Activated CD4-positive, alpha-beta memory T cell treated with anti-CD3 and anti-CD28 coated beads for 36 hours (primary cell): ENCODE measurements around the gene CLN3. TPM values are rescaled to one million over a fixed set of nuclear protein-coding genes. Genes with fewer than 3 reads are reported as not detected.
"Not testable (repeated sequence)": the region's sequence is repeated elsewhere in the genome, so short reads cannot be mapped to it uniquely, and the experiment has no call there.

ENCODE experiments used
- CTCF ChIA-PET: fragments of 350-600 bp; sonication (Branson Sonifier 250); formaldehyde crosslinking; loops from one replicate; lab custom pipeline; 2021; ENCODE audit warnings: antibody characterized with exemption, inconsistent platforms; lab: Charles Lee
- POLR2A ChIA-PET: fragments of 350-600 bp; sonication (Branson Sonifier 250); formaldehyde crosslinking; loops from one replicate; lab custom pipeline; 2021; ENCODE audit warnings: antibody characterized with exemption; lab: Charles Lee
- DNase-seq: peaks from one replicate; pipeline ENCODE4 v3.0.0-alpha.2; 2020
- H3K27ac Mint-ChIP-seq: one replicate; pipeline ENCODE4 v1.8.0; 2021; ENCODE audit warnings: mixed read lengths
- H3K27me3 Mint-ChIP-seq: one replicate; pipeline ENCODE4 v1.8.0; 2021; ENCODE audit warnings: mixed read lengths
- H3K36me3 Mint-ChIP-seq: one replicate; pipeline ENCODE4 v1.8.0; 2021; ENCODE audit warnings: mixed read lengths
- H3K4me1 Mint-ChIP-seq: one replicate; pipeline ENCODE4 v1.8.0; 2021; ENCODE audit warnings: low read depth, mixed read lengths
- H3K4me3 Mint-ChIP-seq: one replicate; pipeline ENCODE4 v1.8.0; 2021; ENCODE audit warnings: mild to moderate bottlenecking, mixed read lengths
- H3K9me3 Mint-ChIP-seq: one replicate; pipeline ENCODE4 v1.8.0; 2021; ENCODE audit warnings: mixed read lengths
- intact Hi-C: fragments of 100-400 bp; cut with micrococcal nuclease; formaldehyde crosslinking; loops from one replicate; pipeline ENCODE4 v1.15.1; 2023
- total RNA-seq, 2 experiments: library from RNA; stranded (reverse); gene quantifications; one replicate each; pipeline ENCODE4 v1.2.3, GENCODE V29; 2021

Gene CLN3
- total RNA-seq, 2 experiments from 2014 or later = 17.0 to 17.4 TPM

- Mint-ChIP-seq H3K27me3 (no peaks in the 10 kb centered on the region), H3K4me3 (no peak overlapping the region), H3K27ac (no peak overlapping the region), H3K36me3 (no peaks in the 10 kb centered on the region), H3K4me1 (peaks cover 4% of the 10 kb centered on the region), H3K9me3 (no peaks in the 10 kb centered on the region)
- POLR2A ChIA-PET = no interaction called here
- intact Hi-C loops = no loop called here
- no peak for DNase-seq
- CTCF ChIA-PET = no interaction called here
Measured at GRCh38 chr16:28527985-28528384, 36.1 kb upstream of the CLN3 start.

GRCh38 chr16:28527100-28527785, 35.4 kb upstream of the CLN3 start:
- DNase-seq, H3K27ac Mint-ChIP-seq, CTCF ChIA-PET, H3K4me3 Mint-ChIP-seq, H3K36me3 Mint-ChIP-seq, H3K9me3 Mint-ChIP-seq, intact Hi-C loops, POLR2A ChIA-PET, H3K4me1 Mint-ChIP-seq, H3K27me3 Mint-ChIP-seq: not testable (repeated sequence)

- H3K9me3 Mint-ChIP-seq = no peaks in the 10 kb centered on the region
- intact Hi-C loops = no loop called here
- no peaks in the 10 kb centered on the region for H3K36me3 Mint-ChIP-seq
- POLR2A ChIA-PET = no interaction called here
- H3K27ac Mint-ChIP-seq = no peak overlapping the region
- H3K4me1 Mint-ChIP-seq = peaks cover 3% of the 10 kb centered on the region
- CTCF ChIA-PET = no interaction called here
- no peak for DNase-seq
- H3K4me3 Mint-ChIP-seq = no peak overlapping the region
- no peaks in the 10 kb centered on the region for H3K27me3 Mint-ChIP-seq
Measured at GRCh38 chr16:28526201-28527099, 34.6 kb upstream of the CLN3 start.

GRCh38 chr16:28524681-28525171, 32.9 kb upstream of the CLN3 start:
- no peaks in the 10 kb centered on the region for H3K27me3 Mint-ChIP-seq
- ChIA-PET CTCF (no interaction called here), POLR2A (interaction anchor here (0.6 kb wide), 1 partner anchor 71 kb away, joined by 3 read pairs; no protein-coding TSS in a partner anchor)
- H3K4me1 Mint-ChIP-seq = peaks cover 3% of the 10 kb centered on the region
- H3K27ac Mint-ChIP-seq = no peak overlapping the region
- H3K4me3 Mint-ChIP-seq = no peak overlapping the region
- intact Hi-C loops = no loop called here
- DNase-seq = peak; percentile 31
- H3K36me3 Mint-ChIP-seq = no peaks in the 10 kb centered on the region
- H3K9me3 Mint-ChIP-seq = no peaks in the 10 kb centered on the region

- H3K9me3 Mint-ChIP-seq = no peaks in the 10 kb centered on the region
- H3K27me3 Mint-ChIP-seq = no peaks in the 10 kb centered on the region
- no peak for DNase-seq
- intact Hi-C loops = no loop called here
- CTCF ChIA-PET = no interaction called here
- H3K36me3 Mint-ChIP-seq = no peaks in the 10 kb centered on the region
- H3K27ac Mint-ChIP-seq = no peak overlapping the region
- POLR2A ChIA-PET = no interaction called here
- H3K4me1 Mint-ChIP-seq = peaks cover 3% of the 10 kb centered on the region
- no peak overlapping the region for H3K4me3 Mint-ChIP-seq
Measured at GRCh38 chr16:28522792-28523191, 30.9 kb upstream of the CLN3 start.

GRCh38 chr16:28521436-28521835, 29.6 kb upstream of the CLN3 start:
- peaks cover 3% of the 10 kb centered on the region for H3K4me1 Mint-ChIP-seq
- intact Hi-C loops = no loop called here
- no peaks in the 10 kb centered on the region for H3K9me3 Mint-ChIP-seq
- no peak overlapping the region for H3K27ac Mint-ChIP-seq
- ChIA-PET POLR2A (no interaction called here), CTCF (interaction anchor here (1.1 kb wide), 1 partner anchor 33 kb away, joined by 3 read pairs; the partner anchor contains the start of gene SGF29)
- H3K4me3 Mint-ChIP-seq = no peak overlapping the region
- no peaks in the 10 kb centered on the region for H3K36me3 Mint-ChIP-seq
- no peaks in the 10 kb centered on the region for H3K27me3 Mint-ChIP-seq
- no peak for DNase-seq

- ChIA-PET POLR2A (no interaction called here), CTCF (interaction anchor here (1.1 kb wide), 1 partner anchor 34 kb away, joined by 3 read pairs; the partner anchor contains the start of gene SGF29)
- Mint-ChIP-seq H3K27me3 (no peaks in the 10 kb centered on the region), H3K9me3 (no peaks in the 10 kb centered on the region), H3K27ac (no peak overlapping the region), H3K36me3 (no peaks in the 10 kb centered on the region), H3K4me3 (no peak overlapping the region), H3K4me1 (peaks cover 3% of the 10 kb centered on the region)
- intact Hi-C loops = no loop called here
- no peak for DNase-seq
Measured at GRCh38 chr16:28520672-28521071, 28.8 kb upstream of the CLN3 start.

GRCh38 chr16:28514246-28514645, 22.4 kb upstream of the CLN3 start:
- Mint-ChIP-seq H3K27ac (no peak overlapping the region), H3K4me3 (no peak overlapping the region), H3K36me3 (no peaks in the 10 kb centered on the region), H3K4me1 (no peaks in the 10 kb centered on the region), H3K9me3 (no peaks in the 10 kb centered on the region), H3K27me3 (no peaks in the 10 kb centered on the region)
- ChIA-PET POLR2A (no interaction called here), CTCF (no interaction called here)
- no peak for DNase-seq
- intact Hi-C loops = no loop called here

- DNase-seq = no peak
- ChIA-PET POLR2A (no interaction called here), CTCF (no interaction called here)
- no peaks in the 10 kb centered on the region for H3K9me3 Mint-ChIP-seq
- H3K4me1 Mint-ChIP-seq = no peaks in the 10 kb centered on the region
- intact Hi-C loops = no loop called here
- H3K27me3 Mint-ChIP-seq = no peaks in the 10 kb centered on the region
- H3K4me3 Mint-ChIP-seq = no peak overlapping the region
- H3K27ac Mint-ChIP-seq = no peak overlapping the region
- H3K36me3 Mint-ChIP-seq = no peaks in the 10 kb centered on the region
Measured at GRCh38 chr16:28513484-28514181, 21.8 kb upstream of the CLN3 start.

GRCh38 chr16:28511801-28512789, 20.2 kb upstream of the CLN3 start:
- CTCF ChIA-PET = interaction anchor here (0.7 to 0.9 kb wide), 2 partner anchors 12 to 17 kb away, joined by 3 to 9 read pairs; no protein-coding TSS in a partner anchor
- POLR2A ChIA-PET = no interaction called here
- no peaks in the 10 kb centered on the region for H3K36me3 Mint-ChIP-seq
- DNase-seq = no peak
- no peaks in the 10 kb centered on the region for H3K9me3 Mint-ChIP-seq
- peaks cover 13% of the 10 kb centered on the region for H3K4me1 Mint-ChIP-seq
- H3K27me3 Mint-ChIP-seq = no peaks in the 10 kb centered on the region
- intact Hi-C loops = no loop called here
- H3K4me3 Mint-ChIP-seq = no peak overlapping the region
- H3K27ac Mint-ChIP-seq = no peak overlapping the region

- CTCF ChIA-PET = interaction anchor here (0.9 kb wide), 1 partner anchor 18 kb away, joined by 9 read pairs; no protein-coding TSS in a partner anchor
- intact Hi-C loops = no loop called here
- POLR2A ChIA-PET = no interaction called here
- DNase-seq = no peak
- Mint-ChIP-seq H3K27ac (no peak overlapping the region), H3K27me3 (no peaks in the 10 kb centered on the region), H3K4me3 (no peak overlapping the region), H3K36me3 (no peaks in the 10 kb centered on the region), H3K4me1 (peaks cover 17% of the 10 kb centered on the region), H3K9me3 (no peaks in the 10 kb centered on the region)
Measured at GRCh38 chr16:28511031-28511430, 19.2 kb upstream of the CLN3 start.
